WTC11 (cell line): ENCODE data around the gene PRPSAP1. TPM values are rescaled to one million over a fixed set of nuclear protein-coding genes. Genes with fewer than 3 reads are reported as not detected.

Source experiments
- ATAC-seq: fragments of 200-7000 bp; cut with Tn5 transposase; 2 replicates; pipeline ENCODE4 v1.10.0; 2021; ENCODE audit warnings: mild to moderate bottlenecking, moderate library complexity
- CTCF ChIA-PET: fragments of 300-600 bp; sonication (Branson Sonifier 250); formaldehyde crosslinking; loops from one replicate; lab custom pipeline; 2021; ENCODE audit warnings: antibody characterized with exemption; lab: Charles Lee
- POLR2A ChIA-PET: fragments of 350-600 bp; sonication (Branson Sonifier 250); formaldehyde crosslinking; loops from one replicate; lab custom pipeline; 2021; ENCODE audit warnings: antibody characterized with exemption; lab: Charles Lee
- DNase-seq: peaks from one replicate; pipeline ENCODE4 v3.0.0; 2021; ENCODE audit warnings: low spot score
- H3K27ac Mint-ChIP-seq: 2 replicates; pipeline ENCODE4 v1.8.0; 2021; ENCODE audit warnings: mixed read lengths
- H3K27me3 Mint-ChIP-seq: 2 replicates; pipeline ENCODE4 v1.8.0; 2021; ENCODE audit warnings: low read depth, mild to moderate bottlenecking, moderate library complexity, mixed read lengths
- H3K36me3 Mint-ChIP-seq: 2 replicates; pipeline ENCODE4 v1.8.0; 2021; ENCODE audit warnings: mixed read lengths
- H3K4me1 Mint-ChIP-seq: 2 replicates; pipeline ENCODE4 v1.8.0; 2022; ENCODE audit warnings: mixed read lengths
- H3K4me3 Mint-ChIP-seq: 2 replicates; pipeline ENCODE4 v1.8.0; 2021; ENCODE audit warnings: mild to moderate bottlenecking, moderate library complexity, mixed read lengths
- H3K9me3 Mint-ChIP-seq: 2 replicates; pipeline ENCODE4 v1.8.0; 2021; ENCODE audit warnings: mixed read lengths
- CTCF ChIP-seq: fragments of 200-600 bp; IDR thresholded peaks from 2 replicates; pipeline ENCODE4 v1.8.0; 2022; ENCODE audit warnings: antibody characterized with exemption
- GTF2I ChIP-seq: fragments of 250-450 bp; sonication (Bioruptor Pico); conservative IDR thresholded peaks from 2 replicates; pipeline ENCODE4 v1.4.0; 2021; ENCODE audit warnings: mild to moderate bottlenecking
- OVOL2 ChIP-seq: fragments of 250-450 bp; sonication (Bioruptor Pico); IDR thresholded peaks from 2 replicates; pipeline ENCODE4 v1.9.0; 2021; ENCODE audit warnings: mild to moderate bottlenecking, borderline replicate concordance
- TP53 ChIP-seq: sonication (generic); formaldehyde crosslinking; IDR thresholded peaks from 2 replicates; pipeline ENCODE4 v1.8.1; 2023; ENCODE audit warnings: mild to moderate bottlenecking, missing genetic modification reagents
- USF1 ChIP-seq: sonication (generic); formaldehyde crosslinking; IDR thresholded peaks from 2 replicates; pipeline ENCODE4 v1.8.0; 2022; ENCODE audit warnings: mild to moderate bottlenecking, missing genetic modification reagents
- ZBTB21 ChIP-seq: sonication (generic); formaldehyde crosslinking; IDR thresholded peaks from 2 replicates; pipeline ENCODE4 v1.8.1; 2023; ENCODE audit warnings: mild to moderate bottlenecking, missing genetic modification reagents, borderline replicate concordance
- ZNF219 ChIP-seq: sonication (generic); formaldehyde crosslinking; IDR thresholded peaks from 2 replicates; pipeline ENCODE4 v1.8.0; 2023; ENCODE audit warnings: missing genetic modification reagents, mild to moderate bottlenecking, borderline replicate concordance
- total RNA-seq: library from RNA; stranded (reverse); gene quantifications from 3 replicates; pipeline ENCODE4 v1.2.3, GENCODE V29; 2021
- TF ChIP-seq, protein P1 (sequence below): sonication (generic); formaldehyde crosslinking; IDR thresholded peaks from 2 replicates; pipeline ENCODE4 v1.8.0; 2022; ENCODE audit warnings: mild to moderate bottlenecking, missing genetic modification reagents
- TF ChIP-seq, protein P2 (sequence below): sonication (generic); formaldehyde crosslinking; IDR thresholded peaks from 2 replicates; pipeline ENCODE4 v1.8.1; 2023; ENCODE audit warnings: mild to moderate bottlenecking, moderate library complexity, missing genetic modification reagents

PRPSAP1 gene
- total RNA-seq, 1 experiment from 2014 or later: 56.5 TPM

- no peak for TF ChIP-seq OVOL2 (CRISPR knock-in tag)
- peak overlapping the region; percentile 89; the same call in 1 of the 2 replicates for H3K27ac Mint-ChIP-seq
- H3K4me3 Mint-ChIP-seq: no peak overlapping the region
- ChIA-PET CTCF (interaction anchor here (0.5 to 4.9 kb wide), 14 partner anchors 9 to 282 kb away, joined by 3 to 135 read pairs (median 28); partner anchors contain the start of genes PRPSAP1, QRICH2 and SPHK1), POLR2A (no interaction called here)
- H3K4me1 Mint-ChIP-seq: no peaks in the 10 kb centered on the region
- no peak for ATAC-seq
- H3K36me3 Mint-ChIP-seq: peaks cover 59% of the 10 kb centered on the region
- H3K27me3 Mint-ChIP-seq: no peaks in the 10 kb centered on the region
- H3K9me3 Mint-ChIP-seq: no peaks in the 10 kb centered on the region
- DNase-seq: no peak
These were observed 45.8 kb upstream of the PRPSAP1 start for GRCh38 chr17:76399175-76400172.

GRCh38 chr17:76398523-76399174 lies 44.9 kb upstream of the PRPSAP1 start:
- DNase-seq (no peak), ATAC-seq (no peak)
- ChIA-PET CTCF (interaction anchor here (0.5 to 4.9 kb wide), 48 partner anchors 8 to 398 kb away, joined by 3 to 135 read pairs (median 6); partner anchors contain the start of genes AANAT, CDK3, JMJD6 and METTL23), POLR2A (interaction anchor here (1.2 kb wide), 1 partner anchor 14 kb away, joined by 4 read pairs; the partner anchor contains the start of gene SPHK1)
- no peak overlapping the region for H3K27ac Mint-ChIP-seq
- no peak for TF ChIP-seq ZNF219
- TF ChIP-seq, protein P1, sequence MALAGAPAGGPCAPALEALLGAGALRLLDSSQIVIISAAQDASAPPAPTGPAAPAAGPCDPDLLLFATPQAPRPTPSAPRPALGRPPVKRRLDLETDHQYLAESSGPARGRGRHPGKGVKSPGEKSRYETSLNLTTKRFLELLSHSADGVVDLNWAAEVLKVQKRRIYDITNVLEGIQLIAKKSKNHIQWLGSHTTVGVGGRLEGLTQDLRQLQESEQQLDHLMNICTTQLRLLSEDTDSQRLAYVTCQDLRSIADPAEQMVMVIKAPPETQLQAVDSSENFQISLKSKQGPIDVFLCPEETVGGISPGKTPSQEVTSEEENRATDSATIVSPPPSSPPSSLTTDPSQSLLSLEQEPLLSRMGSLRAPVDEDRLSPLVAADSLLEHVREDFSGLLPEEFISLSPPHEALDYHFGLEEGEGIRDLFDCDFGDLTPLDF (CRISPR knock-in tag): no peak
- TF ChIP-seq ZBTB21 (CRISPR knock-in tag): no peak
- TF ChIP-seq USF1 (CRISPR knock-in tag): no peak
- TF ChIP-seq GTF2I (CRISPR knock-in tag): no peak
- no peaks in the 10 kb centered on the region for H3K27me3 Mint-ChIP-seq
- H3K36me3 Mint-ChIP-seq: peaks cover 57% of the 10 kb centered on the region
- H3K4me1 Mint-ChIP-seq: no peaks in the 10 kb centered on the region
- no peak overlapping the region for H3K4me3 Mint-ChIP-seq
- H3K9me3 Mint-ChIP-seq: no peaks in the 10 kb centered on the region

- Mint-ChIP-seq H3K27me3 (no peaks in the 10 kb centered on the region), H3K4me3 (no peak overlapping the region), H3K27ac (no peak overlapping the region), H3K36me3 (peaks cover 58% of the 10 kb centered on the region), H3K9me3 (no peaks in the 10 kb centered on the region), H3K4me1 (no peaks in the 10 kb centered on the region)
- POLR2A ChIA-PET: interaction anchor here (0.6 to 1.5 kb wide), 3 partner anchors 13 to 53 kb away, joined by 3 to 4 read pairs (median 4); partner anchors contain the start of genes PRPSAP1 and SPHK1
- peak; percentile 96 for TF ChIP-seq CTCF
- no peak for TF ChIP-seq TP53
- TF ChIP-seq, protein P2, sequence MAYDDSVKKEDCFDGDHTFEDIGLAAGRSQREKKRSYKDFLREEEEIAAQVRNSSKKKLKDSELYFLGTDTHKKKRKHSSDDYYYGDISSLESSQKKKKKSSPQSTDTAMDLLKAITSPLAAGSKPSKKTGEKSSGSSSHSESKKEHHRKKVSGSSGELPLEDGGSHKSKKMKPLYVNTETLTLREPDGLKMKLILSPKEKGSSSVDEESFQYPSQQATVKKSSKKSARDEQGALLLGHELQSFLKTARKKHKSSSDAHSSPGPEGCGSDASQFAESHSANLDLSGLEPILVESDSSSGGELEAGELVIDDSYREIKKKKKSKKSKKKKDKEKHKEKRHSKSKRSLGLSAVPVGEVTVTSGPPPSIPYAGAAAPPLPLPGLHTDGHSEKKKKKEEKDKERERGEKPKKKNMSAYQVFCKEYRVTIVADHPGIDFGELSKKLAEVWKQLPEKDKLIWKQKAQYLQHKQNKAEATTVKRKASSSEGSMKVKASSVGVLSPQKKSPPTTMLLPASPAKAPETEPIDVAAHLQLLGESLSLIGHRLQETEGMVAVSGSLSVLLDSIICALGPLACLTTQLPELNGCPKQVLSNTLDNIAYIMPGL (CRISPR knock-in tag): 0 out of 2 replicates have a peak, but pooled peaks have one; percentile 39
- peak; percentile 95 for ATAC-seq
- peak; percentile 96 for DNase-seq
- CTCF ChIA-PET: interaction anchor here (0.6 to 4.9 kb wide), 68 partner anchors 8 to 765 kb away, joined by 3 to 135 read pairs (median 4); partner anchors contain the start of genes AANAT, CDK3, JMJD6 and METTL23
These were observed 44.2 kb upstream of the PRPSAP1 start for GRCh38 chr17:76397687-76398522.
